Naive B cell (primary cell): ENCODE data around the gene NKX6-2. TPM values are rescaled to one million over a fixed set of nuclear protein-coding genes. Genes with fewer than 3 reads are reported as not detected.

Experiments
- ATAC-seq, 2 donors: fragments of 150-1000 bp; cut with Tn5 transposase; 2 replicates each; pipeline ENCODE4 v1.10.0; 2021; ENCODE audit warnings: low read depth in 2 of 2, mild to moderate bottlenecking in 2 of 2, moderate library complexity in 2 of 2
- DNase-seq: peaks from one replicate; pipeline ENCODE4 v3.0.0; 2022
- H3K27ac Mint-ChIP-seq, 6 donors: one replicate each; pipeline ENCODE4 v1.8.0; 2020 to 2022; ENCODE audit warnings: mild to moderate bottlenecking in 6 of 6, mixed read lengths in 6 of 6, moderate library complexity in 5 of 6, inconsistent platforms in 2 of 6
- H3K27me3 Mint-ChIP-seq, 3 donors: one replicate each; pipeline ENCODE4 v1.8.0; 2021 to 2022; ENCODE audit warnings: mixed read lengths in 3 of 3, mild to moderate bottlenecking in 1 of 3
- H3K36me3 Mint-ChIP-seq, 2 donors: one replicate each; pipeline ENCODE4 v1.8.0; 2020 to 2022; ENCODE audit warnings: mixed read lengths in 2 of 2, inconsistent platforms in 1 of 2, mild to moderate bottlenecking in 1 of 2
- H3K4me1 Mint-ChIP-seq, 3 donors: one replicate each; pipeline ENCODE4 v1.8.0; 2020 to 2022; ENCODE audit warnings: mixed read lengths in 3 of 3, inconsistent platforms in 1 of 3, mild to moderate bottlenecking in 1 of 3, moderate library complexity in 1 of 3
- H3K4me3 Mint-ChIP-seq, 8 donors: one replicate each; pipeline ENCODE4 v1.8.0; 2020 to 2022; ENCODE audit warnings: mild to moderate bottlenecking in 8 of 8, mixed read lengths in 8 of 8, moderate library complexity in 8 of 8, inconsistent platforms in 2 of 8
- H3K9me3 Mint-ChIP-seq, 7 donors: one replicate each; pipeline ENCODE4 v1.8.0; 2020 to 2022; ENCODE audit warnings: mixed read lengths in 7 of 7, mild to moderate bottlenecking in 5 of 7, inconsistent platforms in 2 of 7, moderate library complexity in 1 of 7
- polyA plus RNA-seq, 6 donors: library from polyadenylated mRNA; unstranded; fragments of 300-500 nt; fragmentation: Illumina TruSeq; gene quantifications; one replicate each; pipeline ENCODE4 v1.2.3, GENCODE V29; 2021; ENCODE audit warnings: low read depth in 6 of 6

NKX6-2 gene
- polyA plus RNA-seq, 6 donors from 2014 or later: 1.6 TPM; not detected in 4

GRCh38 chr10:132764108-132764507 lies 21.8 kb downstream of the NKX6-2 start:
- H3K36me3 Mint-ChIP-seq: peaks cover 0 to 34% of the 10 kb centered on the region in 2 donors
- ATAC-seq (no peak), DNase-seq (no peak)
- peaks cover 0 to 3% (median 0%) of the 10 kb centered on the region in 7 donors for H3K9me3 Mint-ChIP-seq
- H3K4me3 Mint-ChIP-seq: no peak overlapping the region
- H3K4me1 Mint-ChIP-seq: peaks cover 0 to 10% (median 5%) of the 10 kb centered on the region in 3 donors
- no peaks in the 10 kb centered on the region for H3K27me3 Mint-ChIP-seq
- no peak overlapping the region for H3K27ac Mint-ChIP-seq

DNA sequence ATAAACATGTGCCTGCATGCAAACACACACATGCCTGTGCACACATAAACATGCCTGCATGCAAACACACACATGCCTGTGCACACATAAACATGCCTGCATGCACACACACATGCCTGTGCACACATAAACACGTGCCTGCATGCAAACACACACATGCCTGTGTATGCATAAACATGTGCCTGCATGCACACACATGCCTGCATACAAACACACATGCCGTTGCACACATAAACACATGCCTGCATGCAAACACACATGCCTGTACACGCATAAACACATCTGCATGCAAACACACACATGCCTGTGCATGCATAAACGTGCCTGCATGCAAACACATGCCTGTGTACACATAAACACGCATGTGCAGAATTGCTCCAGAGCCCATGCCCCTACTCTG lies 22.4 kb downstream of the NKX6-2 start:
- ATAC-seq (no peak), DNase-seq (no peak)
- peaks cover 0 to 10% (median 5%) of the 10 kb centered on the region in 3 donors for H3K4me1 Mint-ChIP-seq
- no peaks in the 10 kb centered on the region for H3K27me3 Mint-ChIP-seq
- peaks cover 0 to 29% of the 10 kb centered on the region in 2 donors for H3K36me3 Mint-ChIP-seq
- H3K27ac Mint-ChIP-seq: no peak overlapping the region
- no peak overlapping the region for H3K4me3 Mint-ChIP-seq
- H3K9me3 Mint-ChIP-seq: peaks cover 0 to 3% (median 0%) of the 10 kb centered on the region in 7 donors

DNA sequence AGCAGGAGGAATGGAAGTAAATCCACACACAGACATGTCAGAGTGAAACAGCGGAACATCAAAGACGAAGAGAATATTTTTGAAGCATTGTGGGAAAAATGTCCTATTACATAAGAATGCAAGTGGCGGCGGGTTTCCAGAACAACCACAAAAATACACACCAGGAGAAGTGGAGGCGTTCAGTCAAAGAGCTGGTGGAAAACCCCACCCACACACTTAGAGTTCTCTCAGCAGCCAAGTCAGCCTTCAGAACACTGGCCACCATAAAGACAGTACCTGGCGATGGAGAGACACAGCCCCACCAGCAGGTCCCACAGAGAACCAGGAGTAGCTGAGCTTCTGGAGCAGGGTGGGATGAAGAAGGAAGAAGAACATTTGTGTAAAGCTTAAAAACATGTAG lies 23.7 kb downstream of the NKX6-2 start:
- H3K27ac Mint-ChIP-seq: no peak overlapping the region
- ATAC-seq: no peak
- H3K4me1 Mint-ChIP-seq: peaks cover 0 to 10% (median 5%) of the 10 kb centered on the region in 3 donors

GRCh38 chr10:132761395-132762060 lies 24.4 kb downstream of the NKX6-2 start:
- peaks cover 0 to 8% (median 3%) of the 10 kb centered on the region in 3 donors for H3K4me1 Mint-ChIP-seq

More for the DNA sequence above, 23.7 kb downstream of the NKX6-2 start:
- no peak for DNase-seq
- H3K4me3 Mint-ChIP-seq: no peak overlapping the region
- no peaks in the 10 kb centered on the region for H3K27me3 Mint-ChIP-seq
- peaks cover 2 to 27% of the 10 kb centered on the region in 2 donors for H3K36me3 Mint-ChIP-seq
- peaks cover 0 to 4% (median 0%) of the 10 kb centered on the region in 7 donors for H3K9me3 Mint-ChIP-seq

DNA sequence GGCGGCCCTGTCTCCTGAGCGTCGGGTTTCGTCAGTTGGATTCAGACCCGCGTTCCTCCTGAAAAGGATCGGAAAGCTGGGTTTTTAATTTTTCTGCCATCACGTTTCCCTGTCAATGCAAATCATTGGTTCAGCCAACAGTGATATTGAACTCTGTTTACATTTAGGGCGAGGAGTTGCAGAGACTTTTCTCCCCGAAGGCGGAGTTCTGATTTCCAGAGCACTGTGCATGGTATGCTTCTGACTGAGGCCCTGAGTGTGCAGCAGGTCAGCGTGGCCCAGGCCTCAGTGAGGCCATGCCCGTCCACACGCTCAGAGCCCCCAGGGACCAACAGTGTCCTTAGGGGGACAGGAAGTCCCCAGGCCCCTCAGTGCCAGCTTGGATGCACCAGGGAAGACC lies 27.1 kb downstream of the NKX6-2 start:
- H3K4me1 Mint-ChIP-seq: peaks cover 0 to 5% (median 0%) of the 10 kb centered on the region in 3 donors
- DNase-seq: no peak
- no peak overlapping the region for H3K4me3 Mint-ChIP-seq
- H3K27ac Mint-ChIP-seq: no peak overlapping the region
- peaks cover 12 to 36% of the 10 kb centered on the region in 2 donors for H3K36me3 Mint-ChIP-seq
- peaks cover 0 to 8% (median 1%) of the 10 kb centered on the region in 7 donors for H3K9me3 Mint-ChIP-seq
- no peak for ATAC-seq
- no peaks in the 10 kb centered on the region for H3K27me3 Mint-ChIP-seq

More at GRCh38 chr10:132761395-132762060, 24.4 kb downstream of the NKX6-2 start:
- ATAC-seq (no peak), DNase-seq (no peak)
- Mint-ChIP-seq H3K4me3 (no peak overlapping the region), H3K27ac (peak overlapping the region in 2 of 6 donors; percentile 74 to 76), H3K36me3 (peaks cover 4 to 25% of the 10 kb centered on the region in 2 donors), H3K9me3 (peaks cover 0 to 4% (median 0%) of the 10 kb centered on the region in 7 donors), H3K27me3 (no peaks in the 10 kb centered on the region)

DNA sequence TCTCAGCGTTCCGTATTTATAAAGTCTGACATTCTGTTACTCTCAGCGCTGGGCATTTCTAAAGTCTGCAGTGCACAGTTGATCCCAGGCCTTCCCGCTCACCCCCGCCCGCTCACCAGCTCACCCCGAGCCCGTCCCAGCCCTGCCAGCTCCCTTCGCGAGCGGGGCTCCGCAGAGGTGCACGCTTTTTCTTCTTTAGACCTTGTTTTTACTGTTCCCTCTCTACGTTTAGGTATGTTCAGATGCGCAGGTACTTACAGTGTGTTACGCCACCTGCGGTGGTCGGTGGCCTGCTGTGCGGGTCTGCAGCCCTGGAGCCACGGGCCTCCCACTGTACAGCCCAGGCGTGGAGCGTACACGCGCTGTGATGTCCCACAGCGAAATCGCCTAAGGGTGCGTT lies 28.8 kb downstream of the NKX6-2 start:
- no peak overlapping the region for H3K27ac Mint-ChIP-seq
- peaks cover 0 to 8% (median 1%) of the 10 kb centered on the region in 7 donors for H3K9me3 Mint-ChIP-seq
- DNase-seq (no peak), ATAC-seq (no peak)
- peaks cover 0 to 5% (median 0%) of the 10 kb centered on the region in 3 donors for H3K4me1 Mint-ChIP-seq
- no peak overlapping the region for H3K4me3 Mint-ChIP-seq
- peaks cover 12 to 32% of the 10 kb centered on the region in 2 donors for H3K36me3 Mint-ChIP-seq
- no peaks in the 10 kb centered on the region for H3K27me3 Mint-ChIP-seq

GRCh38 chr10:132756591-132756990 lies 29.4 kb downstream of the NKX6-2 start:
- ATAC-seq: no peak
- no peak for DNase-seq
- H3K4me3 Mint-ChIP-seq: no peak overlapping the region
- H3K27ac Mint-ChIP-seq: no peak overlapping the region
- peaks cover 0 to 5% (median 0%) of the 10 kb centered on the region in 3 donors for H3K4me1 Mint-ChIP-seq
- H3K9me3 Mint-ChIP-seq: peaks cover 0 to 8% (median 1%) of the 10 kb centered on the region in 7 donors
- peaks cover 12 to 27% of the 10 kb centered on the region in 2 donors for H3K36me3 Mint-ChIP-seq
- no peaks in the 10 kb centered on the region for H3K27me3 Mint-ChIP-seq

GRCh38 chr10:132755166-132755711 lies 30.7 kb downstream of the NKX6-2 start:
- ATAC-seq (no peak), DNase-seq (no peak)
- Mint-ChIP-seq H3K4me1 (peaks cover 0 to 5% (median 0%) of the 10 kb centered on the region in 3 donors), H3K9me3 (peaks cover 0 to 8% (median 0%) of the 10 kb centered on the region in 7 donors), H3K27ac (no peak overlapping the region), H3K27me3 (no peaks in the 10 kb centered on the region), H3K36me3 (peaks cover 12 to 27% of the 10 kb centered on the region in 2 donors), H3K4me3 (peak overlapping the region in 1 of 8 donors; percentile 43)

GRCh38 chr10:132754071-132754470 lies 31.9 kb downstream of the NKX6-2 start:
- H3K27ac Mint-ChIP-seq: no peak overlapping the region
- peaks cover 0 to 5% (median 0%) of the 10 kb centered on the region in 3 donors for H3K4me1 Mint-ChIP-seq
- H3K4me3 Mint-ChIP-seq: no peak overlapping the region
- no peak for ATAC-seq
- no peaks in the 10 kb centered on the region for H3K27me3 Mint-ChIP-seq
- no peak for DNase-seq
- peaks cover 0 to 8% (median 0%) of the 10 kb centered on the region in 7 donors for H3K9me3 Mint-ChIP-seq
- peaks cover 12 to 34% of the 10 kb centered on the region in 2 donors for H3K36me3 Mint-ChIP-seq

DNA sequence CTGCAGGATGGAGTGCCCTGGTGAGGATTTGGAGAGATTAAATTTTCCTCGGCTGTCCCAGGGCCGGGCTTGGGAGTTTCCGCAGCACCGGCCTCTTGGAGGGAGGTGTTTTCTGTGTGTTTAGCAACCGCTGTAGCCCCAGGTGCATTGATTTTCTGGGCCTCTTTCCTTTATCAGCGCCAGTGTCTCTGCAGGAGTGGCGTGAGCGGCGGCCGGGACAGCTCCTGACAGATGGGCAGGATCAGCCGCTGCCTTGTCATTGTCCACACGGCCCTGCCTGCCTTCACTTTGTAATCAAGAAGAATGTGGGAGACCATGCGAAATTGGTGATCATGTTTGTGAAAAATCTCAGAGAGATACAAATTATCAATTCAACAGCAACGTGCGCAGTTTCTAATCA lies 32.4 kb downstream of the NKX6-2 start:
- no peak overlapping the region for H3K27ac Mint-ChIP-seq
- H3K36me3 Mint-ChIP-seq: peaks cover 12 to 34% of the 10 kb centered on the region in 2 donors
- H3K9me3 Mint-ChIP-seq: peaks cover 0 to 8% (median 0%) of the 10 kb centered on the region in 7 donors
- peaks cover 0 to 5% (median 0%) of the 10 kb centered on the region in 3 donors for H3K4me1 Mint-ChIP-seq
- DNase-seq: no peak
- ATAC-seq: no peak
- no peak overlapping the region for H3K4me3 Mint-ChIP-seq
- no peaks in the 10 kb centered on the region for H3K27me3 Mint-ChIP-seq

DNA sequence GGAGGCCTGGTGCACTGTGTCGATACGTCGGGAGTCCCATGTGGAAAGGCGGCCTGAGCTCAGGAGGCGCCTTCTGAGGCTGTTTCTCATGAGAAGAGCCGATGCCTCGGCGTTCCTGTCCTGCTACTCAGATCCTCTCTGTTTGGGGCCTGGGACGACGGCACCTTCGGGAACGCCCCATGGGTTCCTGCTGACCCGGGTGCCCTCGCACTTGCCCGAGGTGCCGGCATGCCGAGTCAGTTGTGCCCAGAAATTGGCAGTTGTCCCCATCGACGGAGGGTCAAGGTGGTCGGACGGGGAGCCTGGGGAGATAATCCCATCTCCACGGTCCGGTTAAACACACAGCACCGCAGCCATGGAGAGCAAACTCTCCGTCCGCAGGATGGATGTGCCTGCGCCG lies 33.0 kb downstream of the NKX6-2 start:
- Mint-ChIP-seq H3K9me3 (peaks cover 0 to 8% (median 0%) of the 10 kb centered on the region in 7 donors), H3K36me3 (peaks cover 12 to 34% of the 10 kb centered on the region in 2 donors), H3K27me3 (no peaks in the 10 kb centered on the region), H3K27ac (no peak overlapping the region), H3K4me3 (no peak overlapping the region), H3K4me1 (peaks cover 0 to 5% (median 0%) of the 10 kb centered on the region in 3 donors)
- ATAC-seq: no peak
- no peak for DNase-seq

DNA sequence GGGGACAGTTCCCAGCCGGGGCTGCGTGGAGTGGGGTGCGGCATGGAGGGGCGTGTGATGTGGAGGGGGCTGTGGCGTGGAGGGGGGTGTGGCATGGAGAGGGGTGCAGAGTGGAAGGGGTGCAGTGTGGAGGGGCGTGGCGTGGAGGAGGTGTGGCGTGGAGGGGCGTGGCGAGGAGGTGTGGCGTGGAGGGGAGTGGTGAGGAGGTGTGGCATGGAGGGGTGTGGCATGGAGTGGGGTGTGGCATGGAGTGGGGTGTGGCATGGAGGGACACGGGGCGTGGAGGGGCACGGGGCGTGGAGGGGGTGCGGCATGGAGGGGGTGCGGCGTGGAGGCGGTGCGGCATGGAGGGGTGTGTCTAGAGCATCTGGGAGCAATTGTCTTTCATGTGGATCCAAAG lies 33.6 kb downstream of the NKX6-2 start:
- H3K27ac Mint-ChIP-seq: no peak overlapping the region
- H3K9me3 Mint-ChIP-seq: peaks cover 0 to 8% (median 0%) of the 10 kb centered on the region in 7 donors
- DNase-seq (no peak), ATAC-seq (no peak)
- no peaks in the 10 kb centered on the region for H3K27me3 Mint-ChIP-seq
- peaks cover 0 to 5% (median 0%) of the 10 kb centered on the region in 3 donors for H3K4me1 Mint-ChIP-seq
- H3K36me3 Mint-ChIP-seq: peaks cover 12 to 34% of the 10 kb centered on the region in 2 donors
- H3K4me3 Mint-ChIP-seq: no peak overlapping the region

GRCh38 chr10:132750936-132751335 lies 35.0 kb downstream of the NKX6-2 start:
- Mint-ChIP-seq H3K9me3 (peaks cover 0 to 8% (median 0%) of the 10 kb centered on the region in 7 donors), H3K27ac (no peak overlapping the region), H3K36me3 (peaks cover 5 to 27% of the 10 kb centered on the region in 2 donors), H3K4me3 (no peak overlapping the region), H3K4me1 (peaks cover 0 to 5% (median 0%) of the 10 kb centered on the region in 3 donors), H3K27me3 (no peaks in the 10 kb centered on the region)
- no peak for ATAC-seq
- DNase-seq: no peak

GRCh38 chr10:132749371-132749795 lies 36.6 kb downstream of the NKX6-2 start:
- DNase-seq (no peak), ATAC-seq (no peak)
- H3K9me3 Mint-ChIP-seq: no peaks in the 10 kb centered on the region
- H3K27me3 Mint-ChIP-seq: no peaks in the 10 kb centered on the region
- no peaks in the 10 kb centered on the region for H3K4me1 Mint-ChIP-seq
- no peak overlapping the region for H3K4me3 Mint-ChIP-seq
- H3K27ac Mint-ChIP-seq: peak overlapping the region in 1 of 6 donors; percentile 39
- H3K36me3 Mint-ChIP-seq: peaks cover 0 to 12% of the 10 kb centered on the region in 2 donors
